BLaER1 (cell line): ENCODE results near the gene PCSK4.

ENCODE experiments used
- H3K27ac ChIP-seq: shearing (Covaris generic); formaldehyde crosslinking; 2 replicates; pipeline ENCODE4 v1.8.1; 2022
- H3K27me3 ChIP-seq: shearing (Covaris generic); formaldehyde crosslinking; 2 replicates; pipeline ENCODE4 v1.8.1; 2022
- H3K36me3 ChIP-seq: shearing (Covaris generic); formaldehyde crosslinking; 2 replicates; pipeline ENCODE4 v1.8.1; 2022
- H3K4me1 ChIP-seq: shearing (Covaris generic); formaldehyde crosslinking; 2 replicates; pipeline ENCODE4 v1.8.1; 2022
- H3K4me2 ChIP-seq: shearing (Covaris generic); formaldehyde crosslinking; 2 replicates; pipeline ENCODE4 v1.8.1; 2022
- H3K4me3 ChIP-seq: shearing (Covaris generic); formaldehyde crosslinking; 2 replicates; pipeline ENCODE4 v1.8.1; 2022
- H3K9ac ChIP-seq: shearing (Covaris generic); formaldehyde crosslinking; 2 replicates; pipeline ENCODE4 v1.8.1; 2022
- H3K9me3 ChIP-seq: shearing (Covaris generic); formaldehyde crosslinking; 2 replicates; pipeline ENCODE4 v1.8.1; 2022
- H4K20me1 ChIP-seq: shearing (Covaris generic); formaldehyde crosslinking; 2 replicates; pipeline ENCODE4 v1.8.1; 2022
- Cebpa-rat ChIP-seq: shearing (Covaris generic); IDR thresholded peaks from 2 replicates; pipeline ENCODE4 v1.8.1; 2022

The PCSK4 gene

GRCh38 chr19:1456121-1456900, 33.8 kb downstream of the PCSK4 start:
- H3K4me1 ChIP-seq = peaks cover 42% of the 10 kb centered on the region
- peaks cover 65% of the 10 kb centered on the region for H3K27me3 ChIP-seq
- H3K4me3 ChIP-seq = peak overlapping the region; percentile 65
- H3K4me2 ChIP-seq = peak overlapping the region; percentile 96
- H3K9ac ChIP-seq = no peak overlapping the region
- no peak overlapping the region for H3K27ac ChIP-seq
- peaks cover 15% of the 10 kb centered on the region; the same call in 1 of the 2 replicates for H3K36me3 ChIP-seq
- H3K9me3 ChIP-seq = no peaks in the 10 kb centered on the region
- no peak for TF ChIP-seq Cebpa-rat
- peaks cover 68% of the 10 kb centered on the region for H4K20me1 ChIP-seq

DNA sequence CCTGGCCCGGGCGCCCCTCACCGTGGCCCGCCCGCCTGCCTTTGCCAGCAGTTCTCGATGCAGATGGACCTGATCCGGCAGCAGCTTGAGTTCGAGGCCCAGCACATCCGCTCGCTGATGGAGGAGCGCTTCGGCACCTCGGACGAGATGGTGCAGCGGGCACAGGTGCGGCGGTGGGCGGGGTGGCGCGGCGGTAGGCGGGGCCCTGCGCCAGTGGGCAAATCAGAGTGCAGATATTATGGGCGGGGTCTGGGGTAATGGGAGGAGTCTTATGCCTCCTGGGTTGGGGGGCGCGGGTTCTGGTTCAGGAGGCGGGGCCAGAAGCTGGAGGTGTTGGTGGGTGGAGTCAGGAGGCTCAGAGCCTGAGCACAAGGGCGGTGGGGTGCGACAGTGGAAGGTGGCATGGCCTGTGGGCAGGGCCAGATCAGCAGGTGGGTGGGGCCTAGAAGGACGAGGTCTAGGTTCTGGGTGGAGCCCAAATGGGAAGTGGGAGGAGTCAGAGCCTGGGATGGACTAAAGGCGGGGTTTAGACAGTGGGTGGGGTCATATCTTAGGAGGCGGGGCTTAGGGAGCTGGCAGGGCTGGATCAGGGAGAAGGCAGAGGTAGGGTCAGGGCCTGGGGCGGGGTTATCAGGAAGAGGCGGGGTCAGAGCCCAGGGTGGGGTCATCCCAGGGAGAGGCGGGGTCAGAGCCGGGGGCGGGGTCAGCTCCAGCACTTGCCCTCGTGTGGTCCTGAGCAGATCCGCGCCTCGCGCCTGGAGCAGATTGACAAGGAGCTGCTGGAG, 34.6 kb downstream of the PCSK4 start:
- peaks cover 67% of the 10 kb centered on the region for H4K20me1 ChIP-seq
- H3K4me3 ChIP-seq = peak overlapping the region; percentile 65

GRCh38 chr19:1455002-1455335, 35.2 kb downstream of the PCSK4 start:
- H3K4me1 ChIP-seq = peaks cover 49% of the 10 kb centered on the region
- peak overlapping the region; percentile 93 for H3K27ac ChIP-seq
- peak overlapping the region; percentile 79 for H3K9ac ChIP-seq
- TF ChIP-seq Cebpa-rat = no peak
- peaks cover 67% of the 10 kb centered on the region for H4K20me1 ChIP-seq
- peak overlapping the region; percentile 65 for H3K4me3 ChIP-seq
- no peaks in the 10 kb centered on the region for H3K9me3 ChIP-seq
- H3K27me3 ChIP-seq = peaks cover 78% of the 10 kb centered on the region
- peaks cover 1% of the 10 kb centered on the region; the same call in 1 of the 2 replicates for H3K36me3 ChIP-seq
- H3K4me2 ChIP-seq = peak overlapping the region; percentile 96

More for the DNA sequence above, 34.6 kb downstream of the PCSK4 start:
- H3K4me1 ChIP-seq = peaks cover 44% of the 10 kb centered on the region
- peak overlapping the region; percentile 79 for H3K9ac ChIP-seq
- H3K4me2 ChIP-seq = peak overlapping the region; percentile 96
- peaks cover 72% of the 10 kb centered on the region for H3K27me3 ChIP-seq
- H3K27ac ChIP-seq = peak overlapping the region; percentile 93
- H3K36me3 ChIP-seq = peaks cover 7% of the 10 kb centered on the region; the same call in 1 of the 2 replicates
- H3K9me3 ChIP-seq = no peaks in the 10 kb centered on the region
- TF ChIP-seq Cebpa-rat = no peak

DNA sequence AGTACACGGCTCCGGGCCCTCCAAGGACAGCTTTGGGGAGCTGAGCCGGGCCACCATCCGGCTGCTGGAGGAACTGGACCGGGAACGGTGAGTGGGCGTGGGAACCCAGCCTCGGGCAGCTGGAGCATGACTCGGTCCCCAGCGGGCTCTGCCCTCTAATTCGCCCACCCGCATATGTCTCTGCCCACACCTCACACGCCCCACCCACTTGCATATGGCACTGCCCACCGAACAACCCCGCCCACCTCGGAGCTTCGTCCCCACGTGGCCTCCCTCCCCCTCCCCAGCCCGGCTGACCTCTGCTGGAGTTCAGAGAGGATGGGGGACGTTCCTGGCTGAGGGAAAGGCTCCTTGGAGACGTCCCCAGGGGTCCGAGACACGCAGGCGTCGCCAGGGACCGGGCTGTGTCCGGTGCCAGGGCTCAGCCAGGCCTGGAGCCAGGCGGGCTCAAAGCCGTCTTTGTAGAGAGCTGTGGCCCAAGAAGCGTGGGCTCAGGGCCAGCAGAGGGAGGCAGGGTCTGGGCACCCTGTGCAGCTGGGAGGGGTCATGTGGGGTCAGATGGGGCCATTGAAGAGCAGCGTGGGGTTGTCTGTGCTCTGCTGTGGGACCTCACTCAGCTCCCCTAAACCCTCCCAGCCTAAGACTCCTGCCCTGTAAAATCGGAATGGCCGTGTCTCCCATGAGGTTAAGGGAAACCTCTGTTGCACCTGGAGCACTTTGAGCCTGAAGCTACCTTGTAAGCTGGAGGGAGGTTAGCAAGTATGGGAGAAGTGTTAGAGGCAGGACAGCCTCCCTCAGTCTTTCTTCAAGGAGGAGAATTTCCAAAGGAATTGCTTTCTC, 36.4 kb downstream of the PCSK4 start:
- peaks cover 85% of the 10 kb centered on the region for H3K27me3 ChIP-seq
- no peak for TF ChIP-seq Cebpa-rat
- peaks cover 53% of the 10 kb centered on the region for H3K4me1 ChIP-seq
- peak overlapping the region; percentile 96 for H3K4me2 ChIP-seq
- H3K4me3 ChIP-seq = no peak overlapping the region; the same call in 1 of the 2 replicates
- peak overlapping the region; percentile 60 for H3K27ac ChIP-seq
- H3K36me3 ChIP-seq = no peaks in the 10 kb centered on the region
- no peak overlapping the region for H3K9ac ChIP-seq
- H3K9me3 ChIP-seq = no peaks in the 10 kb centered on the region
- H4K20me1 ChIP-seq = peaks cover 67% of the 10 kb centered on the region

GRCh38 chr19:1452802-1453524, 37.2 kb downstream of the PCSK4 start:
- H3K27me3 ChIP-seq = peaks cover 91% of the 10 kb centered on the region
- H3K4me1 ChIP-seq = peaks cover 53% of the 10 kb centered on the region
- H3K27ac ChIP-seq = no peak overlapping the region
- H4K20me1 ChIP-seq = peaks cover 67% of the 10 kb centered on the region
- no peak overlapping the region for H3K4me3 ChIP-seq
- H3K9me3 ChIP-seq = no peaks in the 10 kb centered on the region
- H3K4me2 ChIP-seq = peak overlapping the region; percentile 96
- no peak overlapping the region for H3K9ac ChIP-seq
- H3K36me3 ChIP-seq = no peaks in the 10 kb centered on the region
- TF ChIP-seq Cebpa-rat = no peak

DNA sequence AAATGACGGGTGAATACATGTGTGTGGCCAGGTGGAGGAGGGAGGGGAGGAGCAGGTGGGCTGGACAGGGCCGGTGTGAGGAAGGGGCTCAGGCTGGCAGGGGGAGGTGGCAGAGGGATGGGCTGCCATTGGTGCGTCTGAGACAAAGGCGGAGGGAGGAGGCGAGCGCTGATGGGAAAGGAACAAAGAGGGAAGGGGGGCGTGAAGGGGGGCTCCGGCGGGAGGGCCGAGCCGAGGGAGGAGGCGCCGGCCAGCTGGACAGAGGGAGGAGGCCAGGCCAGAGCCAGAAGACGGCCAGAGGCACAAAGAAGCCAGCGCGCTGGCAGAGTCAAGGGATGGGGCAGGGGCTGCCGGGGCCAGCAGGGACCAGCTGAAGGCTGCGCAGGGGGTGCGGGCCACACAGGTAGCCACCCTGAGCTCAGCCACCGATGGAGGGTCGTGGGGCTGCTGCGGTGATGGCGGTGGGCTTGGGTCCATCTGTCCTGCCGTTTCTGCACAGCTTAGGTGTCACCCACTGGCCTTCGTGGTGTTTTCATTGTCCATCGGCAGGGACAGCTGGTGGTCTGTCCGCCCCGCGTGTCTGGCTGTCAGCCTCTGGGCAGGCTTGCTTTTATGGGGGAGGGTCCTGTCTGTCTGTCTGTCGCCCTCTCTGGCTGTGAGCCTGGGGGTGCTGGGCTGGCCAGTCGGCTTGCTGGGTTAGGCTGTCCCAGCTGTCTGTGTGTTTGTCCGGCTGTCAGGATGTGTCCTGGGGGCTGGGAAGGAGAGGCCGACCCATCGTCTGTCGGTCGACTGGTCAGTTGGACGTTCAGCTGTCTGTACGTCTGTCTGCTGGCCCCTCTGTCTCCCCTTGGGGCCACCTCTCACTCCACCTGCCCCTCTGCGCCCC, 38.0 kb downstream of the PCSK4 start:
- Histone ChIP-seq H3K36me3 (no peaks in the 10 kb centered on the region), H3K4me2 (no peak overlapping the region), H3K27ac (no peak overlapping the region), H3K4me1 (peaks cover 51% of the 10 kb centered on the region), H3K9ac (no peak overlapping the region), H3K9me3 (no peaks in the 10 kb centered on the region), H4K20me1 (peaks cover 70% of the 10 kb centered on the region), H3K4me3 (no peak overlapping the region), H3K27me3 (peaks cover 92% of the 10 kb centered on the region)
- no peak for TF ChIP-seq Cebpa-rat

DNA sequence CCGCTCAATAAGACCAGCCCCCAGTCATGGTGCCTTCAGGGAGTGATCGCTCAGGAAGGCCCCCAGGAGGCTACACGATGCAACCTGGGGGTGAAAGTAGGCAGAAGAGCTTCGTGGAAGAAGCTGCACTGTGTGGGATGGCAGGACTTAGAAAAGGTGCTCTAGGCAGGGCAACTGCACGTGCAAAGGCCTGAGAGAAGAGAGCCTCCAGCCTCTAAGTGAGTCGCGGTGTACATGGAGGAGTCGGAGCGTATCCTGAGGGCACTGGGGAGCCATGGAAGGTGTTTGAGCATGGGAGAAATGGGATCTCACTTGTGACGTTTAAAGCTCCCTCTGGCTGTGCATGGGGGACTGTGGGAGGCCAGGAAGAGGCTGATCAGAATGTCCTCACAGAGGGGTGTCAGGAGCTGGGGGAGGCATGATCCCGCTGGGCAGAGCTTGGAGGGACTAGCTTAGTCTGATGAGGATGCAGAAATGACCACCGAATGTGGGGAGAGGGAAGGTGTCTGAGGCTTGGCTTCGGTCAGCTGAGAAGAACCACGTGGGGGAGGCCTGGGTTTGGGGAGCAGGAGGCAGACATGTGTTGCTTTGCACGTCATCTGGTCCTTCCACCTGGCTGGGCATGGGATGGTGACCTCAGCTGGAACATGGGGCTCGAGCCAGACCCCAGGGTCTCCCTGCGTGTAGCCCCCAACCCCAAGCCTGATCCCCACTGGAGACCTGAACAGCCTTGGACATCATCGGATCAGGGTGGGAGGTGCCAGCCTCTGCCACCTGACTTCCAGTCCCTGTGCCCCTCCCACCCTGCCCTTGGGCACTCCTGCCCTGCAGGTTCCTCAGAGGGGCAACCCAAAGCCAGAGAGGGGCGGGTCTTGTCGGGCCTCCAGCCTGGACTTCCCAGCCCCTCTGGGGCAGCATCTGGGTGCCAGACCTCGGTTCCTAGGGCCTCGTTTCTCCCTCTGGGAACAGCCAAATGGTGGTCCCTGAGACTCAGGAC, 39.1 kb downstream of the PCSK4 start:
- H3K27me3 ChIP-seq = peaks cover 92% of the 10 kb centered on the region
- H3K4me2 ChIP-seq = peak overlapping the region; percentile 78; the same call in 1 of the 2 replicates

More for the DNA sequence above, 39.1 kb downstream of the PCSK4 start:
- Histone ChIP-seq H4K20me1 (peaks cover 70% of the 10 kb centered on the region), H3K4me3 (no peak overlapping the region), H3K36me3 (no peaks in the 10 kb centered on the region), H3K9ac (no peak overlapping the region), H3K4me1 (peaks cover 40% of the 10 kb centered on the region), H3K9me3 (no peaks in the 10 kb centered on the region), H3K27ac (no peak overlapping the region)
- TF ChIP-seq Cebpa-rat = no peak
